Endothelial cell of umbilical vein (primary cell): ENCODE data around the gene DGKH. TPM values are rescaled to one million over a fixed set of nuclear protein-coding genes. Genes with fewer than 3 reads are reported as not detected.

Experiments
- BruUV-seq: library from RNA; stranded (reverse); fragments of 400-500 nt; replicated peaks from 2 replicates; lab custom pipeline; 2021; lab: Mats Ljungman, UMichigan
- CTCF ChIA-PET: fragments of 300-600, 350-600 bp; sonication (Branson Sonifier 250); formaldehyde crosslinking; loops from one replicate; lab custom pipeline; 2021; ENCODE audit warnings: antibody characterized with exemption, inconsistent platforms; lab: Charles Lee
- POLR2A ChIA-PET: fragments of 300-600, 350-600 bp; sonication (Branson Sonifier 250); formaldehyde crosslinking; loops from one replicate; lab custom pipeline; 2021; ENCODE audit warnings: antibody characterized with exemption, inconsistent platforms; lab: Charles Lee
- DNase-seq: peaks from one replicate; pipeline ENCODE4 v3.0.0-alpha.2; 2011; ENCODE audit warnings: low read depth, low spot score
- FAIRE-seq: peaks from 2 replicates; lab custom pipeline; 2011; peaks lifted over from hg19 to GRCh38; lab: Jason Lieb, UNC
- H2AFZ ChIP-seq: 2 replicates; pipeline ENCODE4 v1.6.0; 2012; ENCODE audit warnings: low read depth, low read length, control low read depth, inconsistent platforms
- H3K27ac ChIP-seq: 2 replicates; pipeline ENCODE4 v1.5.1; 2011; ENCODE audit warnings: low read depth, mild to moderate bottlenecking, control low read depth, low read length, moderate library complexity; ENCODE audit not compliant: insufficient read depth
- H3K27me3 ChIP-seq, 2 experiments: 2 replicates each; pipeline versions ENCODE4 v1.6.0 to v1.6.1; 2011; ENCODE audit warnings: low read length in 2 of 2, mixed read lengths in 1 of 2; ENCODE audit not compliant: control insufficient read depth in 2 of 2, insufficient read depth in 2 of 2
- H3K36me3 ChIP-seq, 2 experiments: 2 replicates in 1 of 2; 3 replicates in 1 of 2; pipeline ENCODE4 v1.5.1; 2011; ENCODE audit warnings: low read length in 2 of 2, mild to moderate bottlenecking in 1 of 2, moderate library complexity in 1 of 2; ENCODE audit not compliant: control insufficient read depth in 2 of 2, insufficient read depth in 2 of 2; ENCODE audit errors: extremely low read depth in 1 of 2
- H3K4me1 ChIP-seq: 3 replicates; pipeline ENCODE4 v1.5.1; 2011; ENCODE audit warnings: mild to moderate bottlenecking, low read length; ENCODE audit not compliant: control insufficient read depth, insufficient read depth; ENCODE audit errors: extremely low read depth
- H3K4me2 ChIP-seq: 2 replicates; pipeline ENCODE4 v1.6.1; 2011; ENCODE audit warnings: low read length, control low read depth, mixed read lengths; ENCODE audit not compliant: insufficient read depth
- H3K4me3 ChIP-seq, 3 experiments: fragments of 200-600 bp in 1 of 3; sonication (generic), shearing (Covaris generic) in 1 of 3; replicated peaks in 1 of 3; 2 replicates each; pipeline ENCODE4 v1.5.1; 2011 to 2016; ENCODE audit warnings: control low read depth in 3 of 3, low read length in 3 of 3, mild to moderate bottlenecking in 2 of 3, inconsistent platforms in 1 of 3, low read depth in 1 of 3, moderate library complexity in 1 of 3; ENCODE audit not compliant: insufficient read depth in 1 of 3
- H3K79me2 ChIP-seq: 2 replicates; pipeline ENCODE4 v1.6.0; 2012; ENCODE audit warnings: low read length, inconsistent platforms; ENCODE audit not compliant: control insufficient read depth, insufficient read depth
- H3K9ac ChIP-seq: replicated peaks from 2 replicates; pipeline ENCODE3; 2011; ENCODE audit warnings: low read length, control low read depth; ENCODE audit not compliant: insufficient read depth; ENCODE audit errors: extremely low read depth
- H3K9me1 ChIP-seq: replicated peaks from 3 replicates; pipeline ENCODE4 v1.6.0; 2011; ENCODE audit warnings: mild to moderate bottlenecking, low read length; ENCODE audit not compliant: control insufficient read depth, insufficient read depth; ENCODE audit errors: extremely low read depth
- H3K9me3 ChIP-seq: replicated peaks from 2 replicates; pipeline ENCODE4 v1.5.1; 2012; ENCODE audit warnings: low read length, inconsistent platforms; ENCODE audit not compliant: control insufficient read depth, insufficient read depth
- H4K20me1 ChIP-seq: replicated peaks from 2 replicates; pipeline ENCODE3; 2011; ENCODE audit warnings: mild to moderate bottlenecking, low read length; ENCODE audit not compliant: control insufficient read depth, insufficient read depth; ENCODE audit errors: extremely low read depth
- CTCF ChIP-seq, 2 donors: IDR thresholded peaks; 1 replicate in 1 of 2; 2 replicates in 1 of 2; pipeline ENCODE4 v1.5.1; 2011; ENCODE audit warnings: low read length in 2 of 2, mild to moderate bottlenecking in 2 of 2, moderate library complexity in 2 of 2, control low read depth in 1 of 2, inconsistent platforms in 1 of 2, low read depth in 1 of 2; ENCODE audit not compliant: insufficient read depth in 1 of 2; ENCODE audit errors: extremely low read depth in 1 of 2
- EZH2 ChIP-seq: IDR thresholded peaks from 2 replicates; pipeline ENCODE4 v1.6.1; 2012; ENCODE audit warnings: borderline replicate concordance, low read depth, mild to moderate bottlenecking, moderate library complexity, low read length, inconsistent platforms; ENCODE audit not compliant: severe bottlenecking
- FOS ChIP-seq: IDR thresholded peaks from 2 replicates; pipeline ENCODE4 v1.6.1; 2011; ENCODE audit warnings: mild to moderate bottlenecking, low read length, moderate library complexity, borderline replicate concordance; ENCODE audit not compliant: insufficient read depth
- GATA2 ChIP-seq: IDR thresholded peaks from 2 replicates; pipeline ENCODE4 v1.7.0; 2011; ENCODE audit warnings: low read depth, mild to moderate bottlenecking, moderate library complexity, mixed read lengths, low read length; ENCODE audit not compliant: insufficient read length, insufficient read depth
- JUN ChIP-seq: IDR thresholded peaks from 2 replicates; pipeline ENCODE4 v1.6.1; 2011; ENCODE audit warnings: borderline replicate concordance, low read depth; ENCODE audit not compliant: insufficient read length, insufficient read depth
- MAX ChIP-seq: IDR thresholded peaks from 2 replicates; pipeline ENCODE4 v1.6.1; 2011; ENCODE audit not compliant: insufficient read depth, insufficient read length
- MYC ChIP-seq: IDR thresholded peaks from one replicate; pipeline ENCODE4 v1.6.1; 2011; ENCODE audit warnings: mild to moderate bottlenecking, low read depth, low read length
- POLR2A ChIP-seq: IDR thresholded peaks from 2 replicates; pipeline ENCODE4 v1.6.1; 2012; ENCODE audit warnings: low read depth, mild to moderate bottlenecking, control low read depth, low read length
- POLR2AphosphoS5 ChIP-seq: IDR thresholded peaks from 2 replicates; pipeline ENCODE4 v1.6.1; 2012; ENCODE audit warnings: low read depth, mild to moderate bottlenecking, control low read depth, low read length, moderate library complexity; ENCODE audit not compliant: insufficient read depth
- dilution Hi-C: fragments of 300-500 bp; cut with MboI; formaldehyde crosslinking; loops from one replicate; pipeline ENCODE4 v1.15.0; 2019; ENCODE audit warnings: low sequenced_read_pairs; ENCODE audit not compliant: extremely low pct_ligation_motif_present
- intact Hi-C: fragments of 100-400 bp; cut with micrococcal nuclease; formaldehyde crosslinking; loops from one replicate; pipeline ENCODE4 v1.10.0; 2022
- polyA plus RNA-seq, 4 experiments: library from polyadenylated mRNA; depleted of rRNA in 3 of 4; stranded (reverse) in 3 of 4; unstranded in 1 of 4; fragments of >200 nt; gene quantifications; 2 replicates each; pipeline versions ENCODE4 v1.2.1 to v1.2.3, GENCODE V29; 2011 to 2012; ENCODE audit warnings: missing spikeins in 1 of 4
- total RNA-seq: library from RNA; stranded (reverse); gene quantifications from 2 replicates; pipeline ENCODE4 v1.2.3, GENCODE V29; 2021

DGKH gene
- total and polyA plus RNA-seq, 2 donors (not counting 3 experiments of a cell fraction or from before 2014, with no cell fraction given) = 4.1 to 30.1 TPM

GRCh38 chr13:42151781-42152180, 103.3 kb downstream of the DGKH start:
- no peak overlapping the region for H3K4me3 ChIP-seq
- no peak overlapping the region for H3K4me2 ChIP-seq
- ChIA-PET POLR2A (no interaction called here), CTCF (no interaction called here)
- no peaks in the 10 kb centered on the region for H3K27me3 ChIP-seq
- no peaks in the 10 kb centered on the region for H3K9me3 ChIP-seq
- H3K79me2 ChIP-seq = peaks cover 9% of the 10 kb centered on the region
- H3K9ac ChIP-seq = no peak overlapping the region
- H3K9me1 ChIP-seq = peaks cover 4% of the 10 kb centered on the region
- no peak for FAIRE-seq
- intact Hi-C loops = no loop called here
- no peak for TF ChIP-seq POLR2A
- no peak for TF ChIP-seq JUN
- TF ChIP-seq MAX = no peak
- no peak for TF ChIP-seq MYC
- TF ChIP-seq FOS = no peak
- TF ChIP-seq CTCF (IDR thresholded peaks at IDR 0.05; ENCODE audit: extremely low read depth in 1 of 2, insufficient read depth in 1 of 2, low read depth in 1 of 2, low read length in 2 of 2) = no peak
- TF ChIP-seq GATA2 = no peak
- TF ChIP-seq EZH2 = no peak
- no peak for TF ChIP-seq POLR2AphosphoS5
- H3K4me1 ChIP-seq = peaks cover 15% of the 10 kb centered on the region
- no peak for DNase-seq
- dilution Hi-C loops = no loop called here
- no TSS peak for BruUV-seq
- no peak overlapping the region for H2AFZ ChIP-seq
- no peaks in the 10 kb centered on the region for H4K20me1 ChIP-seq
- H3K36me3 ChIP-seq = no peaks in the 10 kb centered on the region
- H3K27ac ChIP-seq = no peak overlapping the region
